ENCODE results near the gene INKA2.

DNA sequence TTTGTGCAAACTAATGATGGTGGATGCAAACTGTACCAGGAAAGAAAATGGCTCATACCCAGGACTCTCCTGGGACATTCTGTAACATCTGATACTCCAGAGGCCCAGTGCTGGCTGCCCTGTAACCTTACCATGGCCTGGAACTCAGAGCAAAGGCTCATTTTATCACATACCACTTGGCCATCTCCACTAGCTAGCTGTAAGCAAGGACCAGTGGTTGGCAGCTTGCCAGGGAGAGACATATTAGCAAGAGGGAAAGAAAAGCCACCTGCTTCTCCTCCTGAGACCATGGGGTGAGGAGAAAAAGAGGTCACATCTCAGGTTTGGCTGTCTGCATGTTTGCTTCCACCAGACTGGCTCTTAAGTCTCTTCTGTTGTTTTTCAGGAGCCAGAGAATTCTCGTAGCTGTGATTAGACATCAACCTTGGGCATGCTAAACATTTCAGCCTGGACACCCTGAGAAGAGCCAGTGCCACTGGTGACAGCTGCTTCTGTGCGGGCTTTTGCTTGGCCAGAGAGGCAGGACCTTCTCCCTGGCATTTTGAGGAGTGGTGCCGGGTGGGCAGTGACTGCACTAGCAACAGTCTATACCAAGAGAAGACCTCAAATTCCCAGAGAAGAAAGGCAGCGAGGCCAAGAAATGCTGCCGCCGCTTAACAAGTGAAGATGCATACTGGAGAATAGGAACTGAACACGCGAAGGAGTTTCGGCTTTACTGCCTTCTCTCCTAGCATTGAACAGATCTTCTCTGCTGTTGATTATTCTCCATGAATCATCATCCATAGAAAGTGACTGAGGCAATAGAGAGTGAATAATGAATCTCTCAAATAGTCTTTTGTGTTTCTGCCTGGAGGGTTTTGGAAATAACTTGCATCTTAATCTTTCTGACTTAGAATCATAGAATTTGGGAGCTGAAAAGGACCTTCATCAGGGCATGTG is 6.7 kb upstream of the INKA2 start:
- TF ChIP-seq RAD21 (IDR thresholded peaks at IDR 0.05) (no peak), CTCF (IDR thresholded peaks at IDR 0.05; ENCODE audit: low read depth, low read length, missing input control) (no peak), SP1 (IDR thresholded peaks at IDR 0.05) (no peak), REST (IDR thresholded peaks at IDR 0.05) (no peak), FOXA1 (IDR thresholded peaks at IDR 0.05) (no peak)
